Ishikawa (cell line): ENCODE results near the gene TMC7.

Source experiments
- EGR1 ChIP-seq: IDR thresholded peaks from 2 replicates; pipeline ENCODE4 v1.6.1; 2012
- EP300 ChIP-seq: IDR thresholded peaks from 2 replicates; pipeline ENCODE4 v1.6.1; 2012; ENCODE audit warnings: borderline replicate concordance
- MAX ChIP-seq: IDR thresholded peaks from 2 replicates; pipeline ENCODE4 v1.6.1; 2012
- TAF1 ChIP-seq: IDR thresholded peaks from 2 replicates; pipeline ENCODE4 v1.6.1; 2012; ENCODE audit warnings: low read depth, mild to moderate bottlenecking

GRCh38 chr16:19090916-19091315 is 107.2 kb downstream of the TMC7 start:
- TF ChIP-seq TAF1 (no peak), MAX (no peak), EP300 (no peak), EGR1 (no peak)
